HG02943 (cell line): ENCODE results near the gene PER2.

Experiments used
- ATAC-seq: cut with Tn5 transposase; IDR thresholded peaks from one replicate; pipeline ENCODE4 v1.9.1; 2021; ENCODE audit warnings: mild to moderate bottlenecking, low read depth, moderate library complexity; ENCODE audit not compliant: unreplicated experiment

The PER2 gene

GRCh38 chr2:238202326-238203093, 85.9 kb downstream of the PER2 start:
- ATAC-seq = peak; percentile 9
